Measurements from ENCODE around the gene EPOP.
"Not testable (repeated sequence)": the region's sequence is repeated elsewhere in the genome, so short reads cannot be mapped to it uniquely, and the experiment has no call there.

EPOP gene

DNA sequence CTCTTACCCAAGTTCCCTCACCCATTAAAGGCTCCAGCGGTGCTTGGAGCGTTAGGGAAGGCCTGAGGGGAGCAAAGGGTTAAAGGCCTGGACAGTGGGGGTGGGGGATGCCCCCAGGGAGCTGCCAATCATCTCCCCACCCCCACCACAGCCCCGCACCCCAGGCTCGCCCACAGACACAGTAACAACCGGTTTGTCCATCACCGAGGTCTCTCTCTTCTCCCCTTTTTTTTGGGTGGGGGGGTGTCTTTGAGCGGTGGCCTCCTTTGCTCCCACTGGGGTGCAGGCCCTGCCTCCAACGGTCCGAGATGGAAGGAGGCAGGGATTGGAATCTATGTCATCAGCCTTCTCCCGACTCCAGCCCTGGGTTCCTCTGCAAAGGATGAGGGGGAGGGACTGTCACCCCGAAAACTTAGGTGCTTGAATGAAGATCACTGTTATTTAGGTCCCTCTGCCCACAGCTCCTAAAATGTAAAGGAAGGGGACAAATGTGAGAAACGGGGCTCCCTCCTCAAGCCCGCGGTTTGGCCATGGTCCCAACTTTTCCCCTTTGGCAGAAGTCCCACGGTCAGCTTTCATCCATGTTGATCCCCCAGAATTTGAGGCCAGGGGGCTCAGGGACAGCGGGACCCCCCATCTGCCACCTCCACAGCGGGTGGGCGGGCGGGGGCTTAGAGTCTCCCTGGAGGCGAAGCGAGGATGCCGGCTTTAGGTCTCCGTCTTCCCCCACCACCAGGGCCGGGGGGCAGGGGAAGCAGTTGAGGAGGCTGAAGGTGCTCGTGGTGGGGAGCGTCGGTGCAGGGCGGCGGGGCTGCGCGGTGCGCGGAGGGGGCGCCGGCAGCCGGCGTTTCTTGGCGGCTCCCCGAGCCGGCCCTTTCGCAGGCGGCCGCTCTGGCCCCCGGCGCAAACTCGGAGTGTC, 1.7 kb downstream of the EPOP start:
- no peak for DNase-seq

DNA sequence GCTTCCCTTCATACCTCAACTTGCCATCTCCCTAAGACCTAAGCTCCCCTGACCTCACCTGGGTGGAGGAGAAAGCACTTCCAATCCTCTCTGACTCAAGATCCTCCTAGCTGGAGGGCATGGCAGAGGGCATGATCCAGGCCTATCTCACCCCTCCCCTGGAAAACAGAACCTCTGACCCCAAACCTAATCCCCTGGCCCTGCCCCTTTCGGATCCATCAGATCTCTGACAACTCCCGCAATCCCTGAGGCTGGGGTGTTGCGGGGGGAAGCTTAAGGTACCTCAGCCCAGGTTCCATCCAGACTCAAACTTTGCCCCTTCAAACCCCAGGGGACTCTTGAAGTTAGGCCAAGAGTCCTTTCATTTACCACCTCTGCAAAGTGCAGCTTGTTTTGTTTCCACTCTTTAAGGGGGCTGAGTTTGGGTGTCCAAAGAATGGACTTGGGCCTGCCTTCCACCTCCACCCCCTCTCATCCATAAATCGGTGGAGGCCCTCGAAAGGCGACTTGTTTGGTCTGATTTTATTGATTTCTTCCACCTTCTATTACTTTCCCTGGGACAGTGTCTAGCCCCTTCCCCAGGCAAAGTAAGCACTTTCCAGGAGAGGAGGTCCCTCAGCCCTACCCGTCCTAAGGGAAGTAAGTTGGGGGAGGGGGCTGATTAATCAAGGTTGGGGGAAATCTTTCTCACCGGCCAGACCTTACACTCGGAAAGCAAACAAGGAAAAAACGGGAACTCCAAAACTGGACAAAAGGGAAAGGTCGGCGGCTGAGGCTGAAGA, 2.6 kb downstream of the EPOP start:
- DNase-seq, result no peak

DNA sequence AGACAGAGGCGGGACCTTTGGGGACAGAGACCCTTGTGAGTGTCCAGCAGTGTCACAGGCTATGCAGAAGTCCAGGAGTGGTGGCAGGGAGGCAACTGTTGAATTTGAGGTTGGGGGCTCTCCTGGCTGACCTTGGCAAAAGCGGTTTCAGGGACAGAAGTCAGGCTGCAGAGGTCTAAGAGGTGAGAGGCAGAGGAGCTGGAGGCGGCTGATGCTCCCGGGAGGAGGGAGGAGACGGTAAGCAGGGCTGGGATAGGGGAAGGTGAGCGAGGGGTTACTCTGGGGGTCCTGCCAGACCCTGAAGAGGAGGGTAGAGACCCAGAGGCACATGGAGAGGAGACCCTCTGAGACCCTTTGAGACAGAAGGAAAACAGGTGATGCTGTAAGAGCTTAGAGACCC, 5.2 kb downstream of the EPOP start:
- no peak for DNase-seq

DNA sequence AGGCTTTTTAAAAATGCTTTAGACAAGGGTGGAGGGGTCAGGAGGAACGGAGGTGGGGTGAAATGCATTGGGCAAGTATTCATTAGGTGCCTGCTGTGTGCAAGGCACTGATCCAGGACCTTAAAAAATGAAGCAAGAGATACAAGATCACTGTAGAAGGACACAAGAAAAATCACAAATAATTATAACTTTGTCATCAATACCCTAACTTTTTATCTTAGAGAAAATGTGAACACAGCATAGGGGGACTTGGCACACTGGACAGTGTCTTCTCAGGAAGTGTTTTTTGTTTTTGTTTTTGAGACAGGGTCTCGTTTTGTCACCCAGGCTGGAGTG, 7.0 kb downstream of the EPOP start:
- no peak for DNase-seq

DNA sequence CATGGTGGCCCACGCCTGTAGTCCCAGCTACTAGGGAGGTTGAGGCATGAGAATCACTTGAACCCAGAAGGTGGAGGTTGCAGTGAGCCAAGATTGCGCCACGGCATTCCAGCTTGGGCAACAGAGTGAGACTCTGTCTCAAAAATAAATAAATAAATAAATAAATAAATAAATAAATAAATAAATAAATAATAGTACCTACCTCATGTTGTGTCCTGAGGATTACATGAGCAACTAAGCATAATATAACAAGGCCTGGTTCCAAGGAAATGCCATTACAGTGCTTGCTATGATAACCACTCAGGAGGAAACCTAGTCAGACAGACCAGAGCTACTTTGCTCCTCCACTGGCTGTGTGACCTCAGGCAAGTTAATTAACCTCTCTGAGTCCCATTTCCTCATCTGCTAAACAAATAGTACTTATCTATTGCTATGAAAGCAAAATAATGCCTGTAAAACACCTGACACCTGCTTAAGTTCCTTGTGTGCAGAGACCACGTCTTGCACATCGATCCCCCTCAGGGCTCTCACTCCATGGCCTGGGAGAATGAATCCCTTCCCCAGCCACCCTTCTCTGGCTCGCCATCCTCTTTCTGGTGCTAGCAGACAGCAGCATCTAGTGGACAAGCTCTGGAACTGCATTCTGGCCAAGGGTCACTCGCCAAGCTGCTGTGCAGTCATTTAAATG, 7.5 kb downstream of the EPOP start:
- peak; percentile 30 to 42 for DNase-seq

DNA sequence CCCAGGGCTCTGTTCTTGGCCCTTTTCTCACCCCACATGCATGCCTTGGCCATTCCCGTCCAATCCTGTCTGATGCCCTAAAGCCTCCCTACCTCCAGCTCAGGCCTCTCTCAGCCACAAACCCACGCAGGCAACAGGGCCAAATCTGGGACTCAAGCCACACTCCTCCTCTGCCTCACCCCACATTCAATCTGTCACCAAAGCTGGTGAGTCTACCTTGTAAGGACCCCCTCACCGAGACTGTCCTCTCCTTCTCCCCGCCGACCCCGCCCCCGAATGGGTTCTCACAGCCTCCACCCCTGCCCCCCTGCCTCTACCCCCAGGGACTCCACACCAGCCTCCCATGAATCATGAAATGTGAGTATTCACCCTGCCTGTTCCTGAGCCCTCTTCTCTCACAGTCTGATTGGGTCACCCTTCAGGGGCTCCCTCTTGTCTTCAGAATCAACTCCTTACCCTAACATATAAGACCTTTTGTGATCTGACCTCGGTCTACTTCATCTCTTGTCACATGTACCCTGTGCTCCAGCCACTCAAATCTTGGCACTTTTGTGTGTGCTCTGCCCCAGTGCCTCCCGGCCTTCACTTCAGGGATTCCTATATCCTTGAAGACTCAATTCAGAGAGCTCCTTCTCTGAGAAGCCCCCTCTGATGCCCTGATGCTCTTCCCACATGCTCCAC, 10.7 kb downstream of the EPOP start:
- no peak for DNase-seq

DNA sequence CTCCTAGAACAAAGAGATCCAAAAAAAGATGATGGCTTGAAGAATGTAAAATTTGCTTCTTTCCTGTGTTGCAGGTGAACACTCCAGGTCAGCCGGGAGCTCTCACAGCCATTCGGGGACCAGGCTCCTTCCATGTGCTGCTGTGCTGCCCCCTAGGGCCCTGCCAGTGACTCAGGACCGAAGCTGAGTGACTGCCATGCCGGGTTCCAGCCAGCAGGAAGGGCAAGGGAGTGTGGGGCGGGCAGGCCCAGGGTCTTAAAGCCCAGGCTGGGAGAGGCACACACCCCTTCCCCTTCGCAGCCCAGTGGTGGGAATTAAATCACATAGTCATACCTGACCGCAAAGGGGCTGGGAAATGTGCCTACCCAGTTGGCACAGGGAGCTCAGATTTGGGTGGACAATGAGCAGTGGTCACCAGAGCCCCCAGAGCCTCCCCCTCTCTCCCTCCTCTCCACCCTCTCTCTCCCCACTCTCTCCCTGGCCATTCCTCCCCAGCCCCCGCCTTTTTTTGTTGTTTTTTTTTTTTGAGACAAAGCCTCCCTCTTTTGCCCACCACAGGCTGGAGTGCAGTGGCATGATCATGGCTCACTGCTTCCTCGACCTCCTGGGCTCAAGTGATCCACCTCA, 11.5 kb downstream of the EPOP start:
- peak in 1 of 2 donors; percentile 5 for DNase-seq

DNA sequence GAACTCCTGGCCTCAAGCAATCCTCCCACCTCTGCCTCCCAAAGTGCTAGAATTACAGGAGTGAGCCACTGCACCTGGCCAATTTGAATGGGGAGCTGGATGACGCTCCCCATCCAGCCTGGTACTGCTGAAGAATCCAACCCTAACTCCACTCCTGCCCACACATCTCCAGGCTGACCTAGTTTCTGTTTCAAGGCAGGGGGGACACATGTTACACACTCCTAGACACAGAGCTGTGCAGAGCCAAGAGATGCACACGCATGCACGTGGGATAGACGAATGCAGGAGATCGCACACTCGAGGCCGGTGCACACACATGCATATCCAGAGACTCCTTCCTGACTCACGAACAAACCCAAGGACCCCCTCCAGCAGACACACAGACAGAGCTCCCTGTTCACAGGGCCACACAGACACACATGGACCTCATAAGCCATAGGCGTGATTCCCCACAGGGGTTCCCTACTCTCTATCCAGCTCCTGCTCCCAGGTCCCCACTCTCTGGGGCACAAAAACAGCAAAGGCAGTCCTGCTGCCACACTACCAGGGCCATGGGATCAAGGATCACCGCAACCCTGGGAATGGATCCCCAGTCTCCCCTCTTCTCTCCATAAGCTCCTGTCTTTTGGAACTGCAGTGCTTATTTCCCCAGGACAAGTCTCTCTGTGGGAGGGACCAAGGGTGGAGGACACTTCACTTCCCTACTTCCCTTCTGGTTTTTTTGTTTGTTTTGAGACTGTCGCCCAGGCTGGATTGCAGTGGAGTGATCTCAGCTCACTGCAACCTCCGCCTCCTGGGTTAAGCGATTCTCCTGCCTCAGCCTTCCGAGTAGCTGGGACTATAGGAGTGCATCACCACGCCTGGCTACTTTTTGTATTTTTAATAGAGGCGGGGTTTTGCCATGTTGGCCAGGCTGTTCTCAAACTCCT, 14.4 kb downstream of the EPOP start:
- no peak for DNase-seq

DNA sequence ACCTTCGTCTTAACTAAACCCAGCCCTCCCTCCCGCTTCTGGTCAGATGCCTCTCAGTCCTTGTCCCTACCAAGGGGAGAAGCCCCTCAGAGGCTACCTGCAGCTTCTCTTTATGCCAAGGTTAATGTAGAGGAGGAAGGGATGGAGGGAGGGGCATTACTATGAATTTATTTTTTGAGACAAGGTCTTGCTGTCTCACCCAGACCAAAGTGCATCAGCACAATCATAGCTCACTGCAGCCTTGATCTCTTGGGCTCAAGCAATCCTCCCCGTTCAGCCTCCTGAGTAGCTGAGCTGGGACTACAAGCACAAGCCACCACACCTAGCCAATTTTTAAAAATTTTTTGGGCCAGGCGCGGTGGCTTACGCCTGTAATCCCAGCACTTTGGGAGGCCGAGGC, 15.3 kb downstream of the EPOP start:
- no peak for DNase-seq

DNA sequence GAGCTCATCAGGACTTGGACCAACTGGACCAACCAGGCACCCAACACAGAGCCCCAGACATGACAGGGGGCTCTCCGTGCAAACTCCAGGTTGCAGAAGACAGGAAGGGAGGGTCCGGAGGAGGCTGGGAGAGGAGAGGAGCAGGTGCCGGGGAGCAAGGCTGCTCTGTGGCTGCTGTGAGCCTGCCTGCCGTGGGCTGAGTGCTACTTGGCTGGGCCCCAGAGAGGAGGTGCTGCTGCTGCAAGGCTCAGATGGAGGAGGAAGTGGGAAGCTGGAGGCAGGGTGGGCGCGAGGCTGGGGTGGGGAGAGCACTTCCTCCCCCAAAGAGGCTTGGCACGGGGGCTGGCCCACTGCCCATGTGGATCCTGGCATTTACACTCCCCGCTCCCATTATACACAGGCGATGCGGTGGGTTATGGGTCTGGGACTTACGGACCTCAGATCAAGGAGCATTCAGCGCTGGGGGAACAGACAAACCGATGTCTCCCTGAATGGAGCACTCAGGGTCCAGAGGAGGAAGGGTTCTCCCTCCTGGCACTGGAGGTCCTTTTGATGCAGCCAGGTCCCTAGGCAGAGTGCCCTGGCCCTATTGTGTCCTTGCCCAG, 15.9 kb downstream of the EPOP start:
- no peak for DNase-seq

DNA sequence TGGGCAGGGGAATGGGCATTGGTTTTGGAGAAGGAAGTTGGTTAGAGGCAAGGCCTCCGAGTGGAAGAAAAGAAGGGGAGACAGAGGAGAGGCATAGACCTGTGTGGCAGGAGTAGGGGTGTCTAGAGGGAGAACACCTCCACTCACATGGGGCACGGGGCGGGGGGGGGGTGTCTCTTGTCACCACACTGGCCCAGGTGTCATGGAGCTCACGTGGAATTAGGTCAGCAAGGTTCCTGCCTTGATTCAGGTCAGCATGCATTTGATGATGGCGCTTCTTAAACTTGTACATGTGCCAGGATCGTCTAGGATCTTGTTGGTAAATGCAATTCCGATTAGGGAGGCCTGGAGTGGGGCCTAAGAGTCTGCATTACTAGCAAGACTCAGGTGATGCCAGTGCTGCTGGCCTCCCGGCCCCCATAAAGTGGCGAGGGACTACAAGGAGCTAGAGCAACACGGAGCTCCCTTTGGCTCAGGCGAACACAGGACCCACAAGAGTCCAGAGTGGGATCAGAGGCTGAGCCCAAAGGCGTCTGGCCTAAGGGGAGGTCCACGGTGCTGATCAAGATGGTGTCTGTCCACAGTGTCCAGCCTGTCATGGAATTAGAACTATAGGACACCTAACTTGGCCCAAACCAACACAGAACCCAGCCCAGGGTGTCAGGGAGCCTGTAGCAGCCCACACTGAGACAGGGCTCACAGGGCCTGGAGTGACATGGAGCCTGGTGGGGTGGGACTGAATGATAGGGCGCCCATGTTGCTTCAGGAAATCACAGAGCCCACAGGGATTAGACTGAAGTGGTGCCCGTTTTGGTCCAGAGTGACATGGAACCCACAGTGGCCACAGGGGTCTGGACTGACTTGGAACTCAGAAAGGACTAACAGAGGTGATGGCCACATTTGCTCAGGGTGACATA, 16.7 kb downstream of the EPOP start:
- no peak for DNase-seq

DNA sequence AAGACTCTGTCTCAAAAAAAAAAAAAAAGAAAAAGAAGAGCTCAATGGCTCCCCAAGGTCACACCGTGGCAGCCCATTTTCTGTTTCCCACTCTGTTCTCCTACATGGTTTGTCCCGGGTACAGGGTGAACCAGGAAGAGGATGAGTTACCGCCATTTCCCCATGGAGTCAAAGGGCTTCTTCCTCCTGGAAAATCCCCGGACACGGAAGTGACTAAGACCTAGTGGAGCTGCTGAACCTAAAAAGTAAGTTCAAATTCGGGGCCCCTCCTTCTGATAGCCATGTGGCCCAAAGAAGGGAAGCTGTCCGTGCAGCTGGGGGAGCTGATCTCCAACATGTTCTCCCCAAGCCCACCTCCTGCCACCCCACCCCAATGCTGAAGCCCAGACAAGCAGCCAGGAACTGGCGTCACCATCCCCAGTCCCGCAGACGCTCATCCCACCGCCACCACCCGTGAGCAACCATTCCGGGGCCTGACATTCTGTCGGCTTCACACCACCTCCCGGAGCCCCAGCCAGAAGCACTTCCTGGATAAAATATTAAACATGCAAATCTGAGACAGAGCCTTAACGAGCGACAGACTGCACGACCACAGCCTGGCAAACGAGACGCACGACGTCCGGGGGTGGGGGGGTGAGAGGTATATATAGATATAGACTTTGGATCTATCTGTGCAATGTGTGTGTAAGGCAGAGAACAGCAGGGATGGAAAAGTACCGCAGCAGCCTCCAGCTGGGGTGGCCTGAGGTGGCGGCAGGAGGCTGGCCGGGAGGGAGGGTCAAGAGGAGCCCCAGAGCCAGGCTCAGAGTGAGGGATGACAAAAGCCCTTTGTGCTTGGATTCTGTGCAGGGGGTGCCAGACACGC, 17.6 kb downstream of the EPOP start:
- no peak for DNase-seq

DNA sequence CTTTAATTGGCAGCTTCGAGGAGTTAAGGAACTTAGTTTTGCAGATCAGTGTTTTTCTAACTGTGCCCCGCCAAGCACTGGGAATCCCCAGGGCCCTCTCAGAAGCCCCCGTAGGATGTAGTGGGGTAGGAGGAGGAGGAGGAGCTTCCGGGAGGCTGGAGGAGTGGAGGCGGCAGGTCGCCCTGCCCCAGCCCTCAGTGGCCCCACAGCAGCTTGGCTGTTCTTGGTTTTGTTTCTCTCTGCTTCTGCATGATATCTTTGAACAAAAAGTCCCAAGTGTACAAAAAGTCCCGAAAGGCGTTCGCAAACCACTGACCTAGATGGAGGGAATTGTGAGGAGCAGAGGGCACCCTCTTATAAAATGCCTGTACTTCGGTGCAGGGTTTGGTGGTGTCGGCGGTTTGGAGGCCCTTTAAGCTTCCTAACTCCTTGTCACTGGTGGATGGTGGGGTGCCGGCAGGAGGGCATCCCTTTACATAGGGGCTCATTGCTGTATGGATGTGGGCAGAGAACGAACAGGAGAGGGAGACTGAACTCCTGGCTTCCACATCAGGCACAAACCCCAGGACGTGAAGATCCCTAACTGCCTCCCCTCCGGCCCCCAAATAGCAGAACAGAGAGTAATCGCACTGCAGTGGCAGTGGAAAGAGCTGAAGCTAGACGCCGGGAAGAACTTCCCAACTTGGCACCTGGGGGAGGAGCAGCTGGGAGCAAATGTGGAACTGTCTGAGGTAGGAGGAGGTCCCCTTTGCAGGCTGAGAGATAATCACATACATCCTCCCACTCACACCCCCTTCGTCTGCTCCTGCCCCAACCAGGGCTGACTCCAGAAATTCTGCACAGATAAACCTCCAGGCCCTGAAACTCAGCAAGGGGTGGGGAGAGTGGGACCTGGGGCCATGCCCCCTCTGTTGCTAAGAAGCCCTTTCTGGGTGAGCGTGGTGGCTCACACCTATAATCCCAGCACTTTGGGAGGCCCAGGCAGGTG, 20.1 kb downstream of the EPOP start:
- DNase-seq, result no peak

DNA sequence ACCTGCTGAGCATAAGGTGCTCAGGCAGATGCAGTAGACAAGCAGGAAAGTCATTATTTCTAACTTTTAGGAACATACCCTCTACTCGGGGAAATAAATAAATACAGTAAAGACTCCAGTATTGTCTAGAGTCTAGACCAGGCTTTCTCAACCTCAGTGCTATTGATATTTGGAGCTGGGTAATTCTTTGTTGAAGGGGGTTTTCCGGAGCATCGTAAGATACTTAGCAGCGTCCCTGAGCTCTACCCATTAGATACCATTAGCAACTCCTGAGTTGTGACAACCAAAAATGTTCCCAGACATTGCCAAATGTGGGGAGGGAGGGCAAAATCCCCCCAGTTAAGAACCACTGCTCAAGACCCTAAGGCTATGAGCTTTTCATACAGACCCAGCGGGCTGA, 21.1 kb downstream of the EPOP start:
- DNase-seq, result no peak

DNA sequence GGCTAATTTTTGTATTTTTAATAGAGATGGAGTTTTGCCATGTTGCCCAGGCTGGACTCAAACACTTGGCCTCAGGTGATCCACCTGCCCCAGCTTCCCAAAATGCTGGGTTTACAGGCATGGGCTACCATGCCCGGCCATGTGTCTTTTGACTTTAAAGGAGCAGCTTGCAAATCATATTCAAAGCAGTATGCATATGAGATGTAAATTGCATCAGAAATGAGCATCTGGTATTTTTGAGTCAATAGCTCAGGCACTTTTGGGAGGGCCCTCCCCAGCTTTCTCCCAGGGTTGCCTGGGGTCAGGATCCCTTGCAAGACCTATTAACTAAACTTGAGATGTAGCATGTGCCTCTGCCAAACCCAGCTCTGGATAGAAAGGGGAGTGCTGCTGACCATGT, 21.5 kb downstream of the EPOP start:
- DNase-seq, result no peak

DNA sequence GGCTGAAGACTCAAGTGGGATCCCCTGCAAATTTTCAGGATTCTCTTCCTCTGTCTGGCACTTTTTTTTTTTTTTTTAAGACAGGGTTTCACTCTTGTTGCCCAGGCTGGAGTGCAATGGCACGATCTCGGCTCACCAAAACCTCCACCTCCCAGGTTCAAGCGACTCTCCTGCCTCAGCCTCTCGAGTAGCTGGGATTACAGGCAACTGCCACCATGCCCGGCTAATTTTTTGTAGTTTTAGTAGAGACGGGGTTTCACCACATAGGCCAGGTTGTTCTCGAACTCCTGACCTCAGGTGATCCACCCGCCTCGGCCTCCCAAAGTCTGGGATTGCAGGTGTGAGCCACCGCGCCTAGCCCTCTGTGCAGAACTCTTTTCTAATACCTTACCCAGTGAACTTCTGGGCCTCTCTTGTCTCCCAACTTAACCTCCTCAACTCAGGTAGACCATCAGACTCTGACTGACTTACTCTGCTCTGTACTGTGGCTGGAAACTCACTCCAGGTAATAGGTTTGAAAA, 24.0 kb downstream of the EPOP start:
- DNase-seq, result not testable (repeated sequence)

DNA sequence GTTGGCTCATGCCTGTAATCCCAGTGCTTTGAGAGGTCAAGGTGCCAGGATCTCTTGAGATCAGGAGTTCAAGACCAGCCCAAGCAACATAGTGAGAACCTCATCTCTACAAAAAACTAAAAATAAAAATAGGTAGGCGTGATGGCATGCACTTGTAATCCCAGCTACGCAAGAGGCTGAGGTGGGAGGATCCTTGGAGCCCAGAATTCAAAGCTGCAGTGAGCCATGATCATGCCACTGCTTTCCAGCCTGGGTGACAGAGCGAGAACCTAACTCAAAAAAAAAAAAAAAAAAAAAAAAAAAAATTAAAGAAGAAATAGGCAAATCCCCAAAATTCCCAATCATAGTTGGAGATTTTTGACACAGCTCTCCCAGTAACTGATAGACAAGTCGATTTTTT, 36.8 kb downstream of the EPOP start:
- no peak for DNase-seq

Measured in bone marrow (tissue), 2 donors.